HEK293 (cell line): ENCODE data around the gene NCKAP5.

ENCODE experiments used
- AEBP2 ChIP-seq: fragments of 450-650 bp; formaldehyde crosslinking; IDR thresholded peaks from 2 replicates; pipeline ENCODE4 v1.5.1; 2016; ENCODE audit warnings: missing biosample characterization, missing genetic modification characterization, borderline replicate concordance
- BCL11A ChIP-seq: fragments of 450-650 bp; formaldehyde crosslinking; IDR thresholded peaks from 2 replicates; pipeline ENCODE4 v1.5.1; 2016; ENCODE audit warnings: low read depth, missing biosample characterization, missing genetic modification characterization
- CTCF ChIP-seq: fragments of 450-650 bp; formaldehyde crosslinking; IDR thresholded peaks from 2 replicates; pipeline ENCODE4 v1.5.1; 2016; ENCODE audit warnings: missing biosample characterization, missing genetic modification characterization
- IKZF3 ChIP-seq: fragments of 450-650 bp; IDR thresholded peaks from 2 replicates; pipeline ENCODE4 v1.5.0; 2018; ENCODE audit warnings: missing biosample characterization, mild to moderate bottlenecking, missing genetic modification characterization, moderate library complexity
- KLF1 ChIP-seq: fragments of 450-650 bp; formaldehyde crosslinking; IDR thresholded peaks from 2 replicates; pipeline ENCODE4 v1.5.1; 2016; ENCODE audit warnings: missing biosample characterization, missing genetic modification characterization
- PRDM1 ChIP-seq: fragments of 450-650 bp; formaldehyde crosslinking; IDR thresholded peaks from 2 replicates; pipeline ENCODE4; 2016; ENCODE audit warnings: missing biosample characterization, missing genetic modification characterization
- REST ChIP-seq: fragments of 450-650 bp; formaldehyde crosslinking; IDR thresholded peaks from 2 replicates; pipeline ENCODE4 v1.5.1; 2016; ENCODE audit warnings: missing biosample characterization, missing genetic modification characterization
- SALL2 ChIP-seq: fragments of 450-650 bp; formaldehyde crosslinking; IDR thresholded peaks from 2 replicates; pipeline ENCODE4 v1.5.0; 2017; ENCODE audit warnings: missing biosample characterization, mild to moderate bottlenecking, missing genetic modification characterization, borderline replicate concordance
- YY2 ChIP-seq: fragments of 450-650 bp; formaldehyde crosslinking; IDR thresholded peaks from 2 replicates; pipeline ENCODE4 v1.5.1; 2016; ENCODE audit warnings: missing biosample characterization, missing genetic modification characterization
- ZBTB44 ChIP-seq: fragments of 450-650 bp; IDR thresholded peaks from 2 replicates; pipeline ENCODE4 v1.5.1; 2018; ENCODE audit warnings: missing biosample characterization, mild to moderate bottlenecking, missing genetic modification characterization
- ZBTB48 ChIP-seq: fragments of 450-650 bp; formaldehyde crosslinking; IDR thresholded peaks from 2 replicates; pipeline ENCODE4 v1.5.1; 2016; ENCODE audit warnings: missing biosample characterization, missing genetic modification characterization
- ZIC2 ChIP-seq: fragments of 450-650 bp; formaldehyde crosslinking; IDR thresholded peaks from 2 replicates; pipeline ENCODE4 v1.5.1; 2016; ENCODE audit warnings: missing biosample characterization, missing genetic modification characterization
- ZNF18 ChIP-seq: fragments of 450-650 bp; formaldehyde crosslinking; IDR thresholded peaks from 2 replicates; pipeline ENCODE4 v1.5.1; 2016; ENCODE audit warnings: missing biosample characterization, missing genetic modification characterization
- ZNF23 ChIP-seq: fragments of 450-650 bp; formaldehyde crosslinking; IDR thresholded peaks from 2 replicates; pipeline ENCODE4 v1.5.1; 2016; ENCODE audit warnings: missing biosample characterization, missing genetic modification characterization, borderline replicate concordance
- ZNF266 ChIP-seq: fragments of 450-650 bp; formaldehyde crosslinking; IDR thresholded peaks from 2 replicates; pipeline ENCODE4 v1.5.1; 2016; ENCODE audit warnings: missing biosample characterization, missing genetic modification characterization, low read depth
- ZNF488 ChIP-seq: fragments of 450-650 bp; formaldehyde crosslinking; IDR thresholded peaks from 2 replicates; pipeline ENCODE4 v1.5.1; 2016; ENCODE audit warnings: missing biosample characterization, missing genetic modification characterization
- ZNF560 ChIP-seq: fragments of 450-650 bp; formaldehyde crosslinking; IDR thresholded peaks from 2 replicates; pipeline ENCODE4 v1.5.1; 2017; ENCODE audit warnings: missing biosample characterization, missing genetic modification characterization, borderline replicate concordance
- ZNF561 ChIP-seq: fragments of 450-650 bp; IDR thresholded peaks from 2 replicates; pipeline ENCODE4 v1.5.1; 2018; ENCODE audit warnings: missing biosample characterization, missing genetic modification characterization, borderline replicate concordance
- ZNF629 ChIP-seq: fragments of 450-650 bp; formaldehyde crosslinking; IDR thresholded peaks from 2 replicates; pipeline ENCODE4 v1.5.1; 2017; ENCODE audit warnings: missing biosample characterization, missing genetic modification characterization
- ZNF645 ChIP-seq: fragments of 450-650 bp; formaldehyde crosslinking; IDR thresholded peaks from 2 replicates; pipeline ENCODE4; 2016; ENCODE audit warnings: missing biosample characterization, missing genetic modification characterization
- ZNF701 ChIP-seq: fragments of 450-650 bp; formaldehyde crosslinking; IDR thresholded peaks from 2 replicates; pipeline ENCODE4 v1.5.1; 2016; ENCODE audit warnings: missing biosample characterization, missing genetic modification characterization
- ZNF704 ChIP-seq: fragments of 450-650 bp; formaldehyde crosslinking; IDR thresholded peaks from 2 replicates; pipeline ENCODE4 v1.5.1; 2016; ENCODE audit warnings: missing biosample characterization, missing genetic modification characterization
- ZNF707 ChIP-seq: fragments of 450-650 bp; formaldehyde crosslinking; IDR thresholded peaks from 2 replicates; pipeline ENCODE4 v1.5.1; 2016; ENCODE audit warnings: missing biosample characterization, missing genetic modification characterization
- ZNF768 ChIP-seq: fragments of 450-650 bp; formaldehyde crosslinking; IDR thresholded peaks from 2 replicates; pipeline ENCODE4 v1.5.1; 2018; ENCODE audit warnings: missing biosample characterization, mild to moderate bottlenecking, missing genetic modification characterization
- ZNF791 ChIP-seq: fragments of 450-650 bp; formaldehyde crosslinking; IDR thresholded peaks from 2 replicates; pipeline ENCODE4 v1.5.1; 2016; ENCODE audit warnings: missing biosample characterization, missing genetic modification characterization

Gene NCKAP5

GRCh38 chr2:132943829-132944228 lies 624.4 kb downstream of the NCKAP5 start (continued):
- TF ChIP-seq ZIC2 (tag by site-specific recombination): no peak
- no peak for TF ChIP-seq ZNF266 (tag by site-specific recombination)
- TF ChIP-seq ZNF488 (tag by site-specific recombination): no peak
- TF ChIP-seq ZNF704: no peak
- TF ChIP-seq SALL2 (tag by site-specific recombination): no peak
- no peak for TF ChIP-seq ZNF707 (tag by site-specific recombination)
- TF ChIP-seq ZNF561: no peak
- TF ChIP-seq YY2 (tag by site-specific recombination): no peak
- TF ChIP-seq ZNF645: no peak
- no peak for TF ChIP-seq AEBP2 (tag by site-specific recombination)
- no peak for TF ChIP-seq CTCF (tag by site-specific recombination)
- no peak for TF ChIP-seq BCL11A (tag by site-specific recombination)
- peak; percentile 62; the same call in 1 of the 2 replicates for TF ChIP-seq ZNF629 (tag by site-specific recombination)
- TF ChIP-seq REST: no peak
- TF ChIP-seq ZBTB48: peak; percentile 78; the same call in 1 of the 2 replicates
- no peak for TF ChIP-seq KLF1 (tag by site-specific recombination)
- no peak for TF ChIP-seq ZNF23 (tag by site-specific recombination)
- peak; percentile 39; the same call in 1 of the 2 replicates for TF ChIP-seq IKZF3
- TF ChIP-seq ZNF791 (tag by site-specific recombination): no peak
- TF ChIP-seq PRDM1 (tag by site-specific recombination): no peak
- no peak for TF ChIP-seq ZNF18 (tag by site-specific recombination)
- no peak for TF ChIP-seq ZBTB44 (tag by site-specific recombination)
- no peak for TF ChIP-seq ZNF768
- TF ChIP-seq ZNF701: no peak
- no peak for TF ChIP-seq ZNF560 (tag by site-specific recombination)
